DND-41 (cell line): Measurements from ENCODE around the gene PTPRE.

Source experiments
- EZH2 ChIP-seq: IDR thresholded peaks from 3 replicates; pipeline ENCODE4 v1.6.1; 2012; ENCODE audit warnings: borderline replicate concordance, low read depth, mild to moderate bottlenecking, moderate library complexity, low read length, inconsistent platforms; ENCODE audit not compliant: severe bottlenecking
- TF ChIP-seq, protein P1 (sequence below): IDR thresholded peaks from 2 replicates; pipeline ENCODE4 v1.5.1; 2012; ENCODE audit warnings: borderline replicate concordance, low read length, moderate library complexity, mild to moderate bottlenecking; ENCODE audit not compliant: poor library complexity, severe bottlenecking; ENCODE audit errors: extremely low read depth

GRCh38 chr10:128103229-128103714 is 196.4 kb downstream of the PTPRE start:
- TF ChIP-seq, protein P1, sequence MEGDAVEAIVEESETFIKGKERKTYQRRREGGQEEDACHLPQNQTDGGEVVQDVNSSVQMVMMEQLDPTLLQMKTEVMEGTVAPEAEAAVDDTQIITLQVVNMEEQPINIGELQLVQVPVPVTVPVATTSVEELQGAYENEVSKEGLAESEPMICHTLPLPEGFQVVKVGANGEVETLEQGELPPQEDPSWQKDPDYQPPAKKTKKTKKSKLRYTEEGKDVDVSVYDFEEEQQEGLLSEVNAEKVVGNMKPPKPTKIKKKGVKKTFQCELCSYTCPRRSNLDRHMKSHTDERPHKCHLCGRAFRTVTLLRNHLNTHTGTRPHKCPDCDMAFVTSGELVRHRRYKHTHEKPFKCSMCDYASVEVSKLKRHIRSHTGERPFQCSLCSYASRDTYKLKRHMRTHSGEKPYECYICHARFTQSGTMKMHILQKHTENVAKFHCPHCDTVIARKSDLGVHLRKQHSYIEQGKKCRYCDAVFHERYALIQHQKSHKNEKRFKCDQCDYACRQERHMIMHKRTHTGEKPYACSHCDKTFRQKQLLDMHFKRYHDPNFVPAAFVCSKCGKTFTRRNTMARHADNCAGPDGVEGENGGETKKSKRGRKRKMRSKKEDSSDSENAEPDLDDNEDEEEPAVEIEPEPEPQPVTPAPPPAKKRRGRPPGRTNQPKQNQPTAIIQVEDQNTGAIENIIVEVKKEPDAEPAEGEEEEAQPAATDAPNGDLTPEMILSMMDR: no peak
- TF ChIP-seq EZH2: no peak
